Activated CD8-positive, alpha-beta memory T cell treated with anti-CD3 and anti-CD28 coated beads for 36 hours (primary cell): ENCODE measurements around the gene MFSD2B. TPM values are rescaled to one million over a fixed set of nuclear protein-coding genes. Genes with fewer than 3 reads are reported as not detected.

Source experiments
- total RNA-seq, 2 experiments: library from RNA; stranded (reverse); gene quantifications; one replicate each; pipeline ENCODE4 v1.2.3, GENCODE V29; 2021

Gene MFSD2B
- total RNA-seq, 2 experiments from 2014 or later = 0.25 TPM; not detected in 1

Other genes with a start within 250 kb of the MFSD2B start
- gene ATAD2B, start 83.0 kb upstream of the MFSD2B start, total RNA-seq = 10 to 100 TPM; 11.0 to 13.1 TPM
- 10 to 100 TPM; 11.8 to 12.8 TPM for gene UBXN2A, start 69.6 kb upstream of the MFSD2B start, total RNA-seq
- gene WDCP, start 37.3 kb downstream of the MFSD2B start, total RNA-seq = 10 to 100 TPM; 27.1 to 30.9 TPM
- gene FKBP1B, start 39.7 kb downstream of the MFSD2B start, total RNA-seq = 1 to 10 TPM; 3.1 to 3.2 TPM
- gene SF3B6, start 66.2 kb downstream of the MFSD2B start, total RNA-seq = 100 to 1,000 TPM; 147 to 151 TPM
- gene TP53I3, start 74.7 kb downstream of the MFSD2B start, total RNA-seq = 1 to 10 TPM; 2.0 to 3.0 TPM
- gene PFN4, start 113.2 kb downstream of the MFSD2B start, total RNA-seq = under 1 TPM in 1 of 2 experiments, not detected in 1; 0.40 TPM
- gene FAM228B, start 113.4 kb downstream of the MFSD2B start, total RNA-seq = 1 to 10 TPM; 4.2 TPM
- gene FAM228A, start 165.0 kb downstream of the MFSD2B start, total RNA-seq = not detected